ENCODE results near the gene SLC48A1. TPM values are rescaled to one million over a fixed set of nuclear protein-coding genes. Genes with fewer than 3 reads are reported as not detected.

The SLC48A1 gene
- total RNA-seq, 1 experiment from 2014 or later: 19.4 TPM

- Mint-ChIP-seq H3K36me3 (ENCODE audit: insufficient read depth, unreplicated experiment) (peaks cover 6% of the 10 kb centered on the region), H3K9me3 (ENCODE audit: unreplicated experiment) (no peaks in the 10 kb centered on the region), H3K27me3 (ENCODE audit: insufficient read depth, unreplicated experiment) (no peaks in the 10 kb centered on the region), H3K4me1 (ENCODE audit: insufficient read depth, unreplicated experiment) (peaks cover 18% of the 10 kb centered on the region), H3K27ac (ENCODE audit: low read depth, unreplicated experiment) (peak overlapping the region; percentile 35), H3K4me3 (ENCODE audit: unreplicated experiment) (peak overlapping the region; percentile 74)
- TF ChIP-seq CTCF (IDR thresholded peaks at IDR 0.05; ENCODE audit: unreplicated experiment): no peak
- no peak for DNase-seq (ENCODE audit: unreplicated experiment)
- intact Hi-C loops (cut with micrococcal nuclease): no loop called here
- CTCF ChIA-PET: interaction anchor here (0.6 to 14.4 kb wide), 11 partner anchors 11 to 1117 kb away, joined by 3 to 262 read pairs (median 4); partner anchors contain the start of gene SLC48A1
- no TSS peak for BruUV-seq (replicated peaks)
- POLR2A ChIA-PET: interaction anchor here (0.6 to 2.8 kb wide), 6 partner anchors 10 to 107 kb away, joined by 3 to 13 read pairs (median 4); partner anchors contain the start of gene RPAP3
Observed at GRCh38 chr12:47758584-47758833, 14.5 kb upstream of the SLC48A1 start.

- peak; percentile 89 for DNase-seq (ENCODE audit: unreplicated experiment)
- POLR2A ChIA-PET: interaction anchor here (0.6 to 2.8 kb wide), 7 partner anchors 9 to 107 kb away, joined by 3 to 13 read pairs (median 4); partner anchors contain the start of gene RPAP3
Observed at GRCh38 chr12:47758834-47759690, 14.0 kb upstream of the SLC48A1 start, which contains the start of gene RAPGEF3. Gene RAPGEF3 (minus strand): TSS chr12:47758880. CDS start chr12:47758556, 324 bp downstream.

GRCh38 chr12:47762850-47763465 lies 10.1 kb upstream of the SLC48A1 start:
- Mint-ChIP-seq H3K4me3 (ENCODE audit: unreplicated experiment) (no peak overlapping the region), H3K9me3 (ENCODE audit: unreplicated experiment) (no peaks in the 10 kb centered on the region), H3K27me3 (ENCODE audit: insufficient read depth, unreplicated experiment) (no peaks in the 10 kb centered on the region), H3K36me3 (ENCODE audit: insufficient read depth, unreplicated experiment) (peaks cover 6% of the 10 kb centered on the region), H3K27ac (ENCODE audit: low read depth, unreplicated experiment) (no peak overlapping the region), H3K4me1 (ENCODE audit: insufficient read depth, unreplicated experiment) (peaks cover 23% of the 10 kb centered on the region)
- intact Hi-C loops (cut with micrococcal nuclease): no loop called here
- DNase-seq (ENCODE audit: unreplicated experiment): no peak
- ChIA-PET CTCF (interaction anchor here (0.6 to 14.4 kb wide), 9 partner anchors 6 to 95 kb away, joined by 3 to 262 read pairs (median 6); partner anchors contain the start of gene SLC48A1), POLR2A (interaction anchor here (1.0 to 1.7 kb wide), 2 partner anchors 10 to 19 kb away, joined by 4 to 6 read pairs; no protein-coding TSS in a partner anchor)
- no peak for TF ChIP-seq CTCF (IDR thresholded peaks at IDR 0.05; ENCODE audit: unreplicated experiment)
- BruUV-seq (replicated peaks): no TSS peak

More at GRCh38 chr12:47758834-47759690, 14.0 kb upstream of the SLC48A1 start, which contains the start of gene RAPGEF3:
- TF ChIP-seq CTCF (IDR thresholded peaks at IDR 0.05; ENCODE audit: unreplicated experiment): peak; percentile 60
- intact Hi-C loops (cut with micrococcal nuclease): loop anchor here (1.0 kb wide), 1 partner anchor 17 kb away; no protein-coding TSS in a partner anchor
- Mint-ChIP-seq H3K36me3 (ENCODE audit: insufficient read depth, unreplicated experiment) (peaks cover 6% of the 10 kb centered on the region), H3K27me3 (ENCODE audit: insufficient read depth, unreplicated experiment) (no peaks in the 10 kb centered on the region), H3K9me3 (ENCODE audit: unreplicated experiment) (no peaks in the 10 kb centered on the region), H3K4me3 (ENCODE audit: unreplicated experiment) (peak within 1 kb of the TSS; percentile 74), H3K4me1 (ENCODE audit: insufficient read depth, unreplicated experiment) (peaks cover 20% of the 10 kb centered on the region), H3K27ac (ENCODE audit: low read depth, unreplicated experiment) (peak within 1 kb of the TSS; percentile 35)
- CTCF ChIA-PET: interaction anchor here (0.6 to 14.4 kb wide), 8 partner anchors 10 to 1455 kb away, joined by 3 to 262 read pairs (median 4); partner anchors contain the start of gene SLC48A1
- BruUV-seq (replicated peaks): no TSS peak
